Right lobe of liver (tissue), 6 donors: Measurements from ENCODE around the gene FAM221A. TPM values are rescaled to one million over a fixed set of nuclear protein-coding genes. Genes with fewer than 3 reads are reported as not detected.

Experiments used
- ATAC-seq, 4 donors: fragments of 200-7000 bp; cut with Tn5 transposase; one replicate each; pipeline ENCODE4 v1.9.1; 2020; ENCODE audit warnings: mild to moderate bottlenecking in 4 of 4, moderate library complexity in 4 of 4
- DNase-seq, 3 donors: peaks; one replicate each; pipeline ENCODE4 v3.0.0-alpha.2; 2020
- H3K27ac ChIP-seq, 3 donors: fragments of 200-600 bp; one replicate each; pipeline ENCODE4 v1.8.0; 2022
- H3K27me3 ChIP-seq, 2 donors: fragments of 200-600 bp; one replicate each; pipeline ENCODE4 v1.8.0; 2022
- H3K36me3 ChIP-seq, 4 donors: fragments of 200-600 bp; sonication (generic) in 1 of 4; one replicate each; pipeline versions ENCODE4 v1.5.1 to v1.8.0; 2017 to 2022; ENCODE audit warnings: control low read depth in 1 of 4
- H3K4me1 ChIP-seq, 4 donors: fragments of 200-600 bp; sonication (generic) in 1 of 4; one replicate each; pipeline versions ENCODE4 v1.5.1 to v1.8.0; 2017 to 2022; ENCODE audit warnings: control low read depth in 1 of 4
- H3K4me3 ChIP-seq, 3 donors: fragments of 200-600 bp; one replicate each; pipeline ENCODE4 v1.8.0; 2022
- H3K9me3 ChIP-seq, 4 donors: fragments of 200-600 bp; sonication (generic) in 1 of 4; one replicate each; pipeline versions ENCODE4 v1.5.1 to v1.8.0; 2017 to 2022; ENCODE audit warnings: control low read depth in 1 of 4
- CTCF ChIP-seq, 4 donors: fragments of 200-600 bp in 3 of 4; fragments of 450-650 bp in 1 of 4; IDR thresholded peaks; one replicate each; pipeline versions ENCODE4 v1.5.1 to v1.8.0; 2016 to 2022; ENCODE audit warnings: antibody characterized with exemption in 4 of 4, mild to moderate bottlenecking in 2 of 4
- POLR2A ChIP-seq: fragments of 450-650 bp; IDR thresholded peaks from one replicate; pipeline ENCODE4 v1.6.1; 2017; ENCODE audit warnings: antibody characterized with exemption, mild to moderate bottlenecking
- WGBS: methylation state at CpG from one replicate; pipeline ENCODE4 v1.1.6; 2018; ENCODE audit warnings: low coverage, low lambda C conversion rate; ENCODE audit not compliant: insufficient coverage; ENCODE audit errors: missing lambda C conversion rate; 5-methylcytosine and 5-hydroxymethylcytosine counted together
- intact Hi-C, 2 donors: fragments of 100-400 bp; cut with DNase I; formaldehyde crosslinking; loops; one replicate each; pipeline versions ENCODE4 v1.11.2 to v1.14.1; 2022
- long read RNA-seq: library from polyadenylated mRNA; unstranded; transcript quantifications from one replicate; pipeline ENCODE4 v2.0.0, GENCODE V29; 2019
- total RNA-seq, 6 experiments: library from RNA; depleted of rRNA in 2 of 6; stranded (reverse); fragments of >200 nt in 2 of 6; fragmentation: NEBNext Ultra II Directional in 3 of 6; extraction: Animal tissue kit (Norgen Biotek cat#: 25700) in 3 of 6; gene quantifications; one replicate each; pipeline versions ENCODE4 v1.1.0 to v1.2.4, GENCODE V29; 2016 to 2023
- donor health status: DM: no; HTN: yes; CAD: no.
- donor health status: DM: no; HTN: no; CAD: no.
- donor health status: DM: no; HTN: no; CAD: no.
- donor health status: DM: no; HTN: yes; CAD: no.
- donor health status: DM: no; HTN: yes; CAD: no.

Gene FAM221A
- total RNA-seq, result 1 to 10 TPM; 4.0 to 5.8 (median 4.8) TPM
- long read RNA-seq, partial matches to known transcripts, result 0 of 1 reads
- long read RNA-seq, other reads (novel, unspliced or antisense), result 0 of 1 reads

- peak; percentile 94 to 95 (median 94) for DNase-seq
- Histone ChIP-seq H3K4me3 (peak within 1 kb of the TSS; percentile 73 to 89 (median 80)), H3K27me3 (no peaks in the 10 kb centered on the region), H3K36me3 (no peaks in the 10 kb centered on the region), H3K9me3 (no peaks in the 10 kb centered on the region), H3K4me1 (peaks cover 0 to 10% (median 0%) of the 10 kb centered on the region in 4 donors), H3K27ac (peak within 1 kb of the TSS; percentile 66 to 83 (median 75))
- TF ChIP-seq POLR2A (no peak), CTCF (IDR thresholded peaks at IDR 0.05) (peak; percentile 67 to 77 (median 72))
- ATAC-seq, result peak; percentile 98 to 99 (median 99)
- intact Hi-C loops, result no loop called here
- WGBS, result no CpG with 5 or more reads among the region's 53 CpGs
Measured at GRCh38 chr7:23679898-23680413, at the start of gene FAM221A. Gene FAM221A (plus strand): TSS chr7:23680199. CDS start chr7:23680219, 20 bp downstream.

GRCh38 chr7:23633417-23633816, 46.6 kb upstream of the FAM221A start:
- WGBS, result 100% methylated on average over 1 of the region's 7 CpGs
- ATAC-seq (no peak), DNase-seq (no peak)
- no peaks in the 10 kb centered on the region for H3K36me3 ChIP-seq
- H3K27me3 ChIP-seq, result no peaks in the 10 kb centered on the region
- TF ChIP-seq POLR2A (no peak), CTCF (IDR thresholded peaks at IDR 0.05) (no peak)
- H3K4me3 ChIP-seq, result no peak overlapping the region
- H3K27ac ChIP-seq, result no peak overlapping the region
- H3K9me3 ChIP-seq, result no peaks in the 10 kb centered on the region
- H3K4me1 ChIP-seq, result no peaks in the 10 kb centered on the region
- intact Hi-C loops, result no loop called here

GRCh38 chr7:23645822-23646221, 34.2 kb upstream of the FAM221A start:
- intact Hi-C loops, result no loop called here
- no peak for DNase-seq
- H3K4me3 ChIP-seq, result no peak overlapping the region
- ATAC-seq, result no peak
- no peaks in the 10 kb centered on the region for H3K4me1 ChIP-seq
- no peak overlapping the region for H3K27ac ChIP-seq
- TF ChIP-seq POLR2A (no peak), CTCF (IDR thresholded peaks at IDR 0.05) (no peak)
- H3K9me3 ChIP-seq, result no peaks in the 10 kb centered on the region
- no peaks in the 10 kb centered on the region for H3K36me3 ChIP-seq
- H3K27me3 ChIP-seq, result no peaks in the 10 kb centered on the region
- 94% methylated on average over 1 of the region's 1 CpG for WGBS

- ATAC-seq (no peak), DNase-seq (no peak)
- Histone ChIP-seq H3K27me3 (no peaks in the 10 kb centered on the region), H3K4me3 (no peak overlapping the region), H3K27ac (no peak overlapping the region), H3K9me3 (peaks cover 0 to 6% (median 3%) of the 10 kb centered on the region in 4 donors), H3K36me3 (no peaks in the 10 kb centered on the region), H3K4me1 (no peaks in the 10 kb centered on the region)
- WGBS, result 79% methylated on average over 5 of the region's 5 CpGs
- no peak for TF ChIP-seq CTCF (IDR thresholded peaks at IDR 0.05)
- no peak for TF ChIP-seq POLR2A
- intact Hi-C loops, result no loop called here
Measured at GRCh38 chr7:23653942-23654341, 26.1 kb upstream of the FAM221A start.
